ENCODE data around the gene CTCFL.

The CTCFL gene

DNA sequence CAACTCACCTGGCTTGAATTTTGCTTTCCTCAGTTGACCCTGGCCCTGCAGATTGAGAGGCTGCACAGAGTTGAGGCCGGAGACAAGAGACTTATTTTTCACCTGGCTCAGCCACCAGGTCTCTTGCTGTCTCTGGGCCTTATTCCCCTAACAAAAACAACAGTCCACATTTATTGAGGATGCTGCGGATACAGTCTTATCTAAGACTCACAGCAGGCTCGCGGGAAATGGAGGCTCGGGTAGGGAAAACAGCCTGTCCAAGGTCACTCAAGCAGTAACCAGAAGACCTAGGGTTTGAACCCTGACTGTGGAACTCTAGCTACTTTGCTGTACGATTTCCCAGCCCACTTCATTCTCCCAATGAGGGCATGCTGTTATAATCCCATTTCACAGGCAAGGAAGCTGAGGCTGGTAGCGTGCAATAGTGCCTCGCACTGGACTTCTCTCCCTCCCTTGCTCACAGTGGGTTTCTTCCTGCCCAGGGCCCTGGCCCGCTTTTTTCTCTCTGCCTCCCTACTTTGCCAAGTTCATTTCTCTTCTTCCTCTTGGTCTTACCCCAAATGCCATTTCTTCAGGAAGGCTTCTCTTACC is 76.1 kb downstream of the CTCFL start:
- DNase-seq (ENCODE audit: low read depth in 2 of 2, low spot score in 1 of 2), result no peak
